DMS79 treated with DMSO at 0.1 percent for 48 hours (cell line): ENCODE measurements around the gene UBE2F.
"Not testable (repeated sequence)": the region's sequence is repeated elsewhere in the genome, so short reads cannot be mapped to it uniquely, and the experiment has no call there.

Source experiments
- DNase-seq: peaks from one replicate; lab custom pipeline; 2025; lab: John Stamatoyannopoulos, UW

The UBE2F gene

GRCh38 chr2:238020816-238021215 is 54.0 kb downstream of the UBE2F start:
- DNase-seq, result no peak

- DNase-seq, result no peak
Measured at GRCh38 chr2:238021327-238021726, 54.5 kb downstream of the UBE2F start.

- no peak for DNase-seq
Measured at GRCh38 chr2:238022594-238023157, 55.9 kb downstream of the UBE2F start.

GRCh38 chr2:238023608-238024007 is 56.8 kb downstream of the UBE2F start:
- DNase-seq, result no peak

GRCh38 chr2:238024986-238025385 is 58.2 kb downstream of the UBE2F start:
- DNase-seq, result no peak

GRCh38 chr2:238025741-238026360 is 59.0 kb downstream of the UBE2F start:
- DNase-seq, result no peak

- DNase-seq, result no peak
Measured at GRCh38 chr2:238027058-238027457, 60.2 kb downstream of the UBE2F start.

GRCh38 chr2:238027591-238028415 is 61.0 kb downstream of the UBE2F start:
- DNase-seq, result no peak

GRCh38 chr2:238029853-238030252 is 63.0 kb downstream of the UBE2F start:
- DNase-seq, result no peak

GRCh38 chr2:238030422-238031155 is 63.8 kb downstream of the UBE2F start:
- no peak for DNase-seq

- DNase-seq, result no peak
Measured at GRCh38 chr2:238031751-238032150, 64.9 kb downstream of the UBE2F start.

- no peak for DNase-seq
Measured at GRCh38 chr2:238032755-238033337, 66.0 kb downstream of the UBE2F start.

GRCh38 chr2:238033991-238034390 is 67.2 kb downstream of the UBE2F start:
- not testable (repeated sequence) for DNase-seq

- DNase-seq, result no peak
Measured at GRCh38 chr2:238038203-238038602, 71.4 kb downstream of the UBE2F start.

- no peak for DNase-seq
Measured at GRCh38 chr2:238039151-238039550, 72.3 kb downstream of the UBE2F start.

- no peak for DNase-seq
Measured at GRCh38 chr2:238039985-238040384, 73.2 kb downstream of the UBE2F start.

GRCh38 chr2:238040918-238041317 is 74.1 kb downstream of the UBE2F start:
- no peak for DNase-seq

GRCh38 chr2:238042090-238042489 is 75.3 kb downstream of the UBE2F start:
- DNase-seq, result no peak

GRCh38 chr2:238042849-238043584 is 76.2 kb downstream of the UBE2F start:
- no peak for DNase-seq

GRCh38 chr2:238043851-238044250 is 77.0 kb downstream of the UBE2F start:
- DNase-seq, result no peak

GRCh38 chr2:238045575-238045974 is 78.8 kb downstream of the UBE2F start:
- no peak for DNase-seq
